22Rv1 (cell line): Measurements from ENCODE around the gene GDPD5.

Experiments used
- CTCF ChIP-seq: fragments of 450-650 bp; IDR thresholded peaks from 2 replicates; pipeline ENCODE4 v1.5.1; 2017; ENCODE audit warnings: mild to moderate bottlenecking
- ZFX ChIP-seq: fragments of 450-650 bp; IDR thresholded peaks from 2 replicates; pipeline ENCODE4 v1.6.1; 2017; ENCODE audit warnings: antibody characterized with exemption, borderline replicate concordance

DNA sequence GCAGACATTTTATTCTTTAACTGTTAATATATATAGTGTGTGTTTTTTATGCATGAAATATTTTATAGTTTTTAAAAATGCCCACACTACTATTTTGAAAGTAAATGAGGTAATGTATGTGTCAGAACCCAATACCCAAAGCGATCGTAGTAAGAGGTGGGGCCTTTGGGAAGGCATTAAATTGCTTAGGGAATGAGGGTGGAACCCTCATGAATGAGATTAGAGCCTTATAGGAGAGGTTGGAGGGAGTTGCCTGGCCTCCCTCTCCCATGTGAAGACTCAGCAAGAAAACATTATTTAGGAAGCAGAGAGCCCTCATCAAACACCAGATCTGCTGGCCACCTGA lies 103.9 kb downstream of the GDPD5 start:
- TF ChIP-seq CTCF (no peak), ZFX (no peak)
